SJCRH30 (cell line): ENCODE measurements around the gene ADAMTS3. TPM values are rescaled to one million over a fixed set of nuclear protein-coding genes. Genes with fewer than 3 reads are reported as not detected.

Experiments used
- DNase-seq, 2 experiments: peaks; one replicate each; pipeline ENCODE4 v3.0.0-alpha.2; 2015 to 2020
- H3K27ac ChIP-seq: fragments of 250-450 bp; sonication (Bioruptor Pico); 2 replicates; pipeline ENCODE4 v1.5.1; 2020; ENCODE audit warnings: mild to moderate bottlenecking, moderate library complexity
- H3K27me3 ChIP-seq: fragments of 250-450 bp; sonication (Bioruptor Pico); 2 replicates; pipeline ENCODE4 v1.5.1; 2020; ENCODE audit warnings: mild to moderate bottlenecking, moderate library complexity
- H3K36me3 ChIP-seq: fragments of 250-450 bp; sonication (Bioruptor Pico); 2 replicates; pipeline ENCODE4 v1.5.1; 2020; ENCODE audit warnings: mild to moderate bottlenecking, moderate library complexity
- H3K4me1 ChIP-seq: fragments of 250-450 bp; sonication (Bioruptor Pico); 2 replicates; pipeline ENCODE4 v1.5.1; 2020; ENCODE audit warnings: mild to moderate bottlenecking, moderate library complexity
- H3K4me3 ChIP-seq: fragments of 250-450 bp; sonication (Bioruptor Pico); 2 replicates; pipeline ENCODE4 v1.5.1; 2020; ENCODE audit warnings: mild to moderate bottlenecking, moderate library complexity
- H3K9me3 ChIP-seq: fragments of 250-450 bp; sonication (Bioruptor Pico); replicated peaks from 2 replicates; pipeline ENCODE4 v1.5.1; 2020; ENCODE audit warnings: mild to moderate bottlenecking, moderate library complexity
- total RNA-seq: library from RNA; depleted of rRNA; stranded (reverse); fragments of >200 nt; shearing (Covaris generic); gene quantifications from 2 replicates; pipeline ENCODE4 v1.2.3, GENCODE V29; 2014

The ADAMTS3 gene
- total RNA-seq, 1 experiment from 2014 or later = 8.2 TPM

DNA sequence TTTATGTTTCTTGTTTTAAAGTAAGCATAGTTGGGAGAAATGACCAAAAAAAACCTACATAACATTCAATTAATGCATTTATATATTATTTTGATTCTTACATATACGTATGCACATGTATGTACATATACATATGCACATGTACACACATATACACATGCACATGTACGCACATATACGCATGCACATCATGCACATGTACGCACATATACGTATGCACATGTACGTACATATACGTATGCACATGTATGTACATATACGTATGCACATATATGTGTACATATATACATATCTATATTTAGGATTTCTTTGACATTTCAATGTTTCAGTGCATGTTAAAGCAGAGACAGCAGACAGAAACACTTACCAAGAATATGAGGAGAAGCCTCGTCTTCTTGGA, 263.4 kb downstream of the ADAMTS3 start:
- DNase-seq = no peak
- Histone ChIP-seq H3K4me1 (no peaks in the 10 kb centered on the region), H3K36me3 (no peaks in the 10 kb centered on the region), H3K4me3 (no peak overlapping the region), H3K27me3 (no peaks in the 10 kb centered on the region), H3K27ac (no peak overlapping the region), H3K9me3 (no peaks in the 10 kb centered on the region)

DNA sequence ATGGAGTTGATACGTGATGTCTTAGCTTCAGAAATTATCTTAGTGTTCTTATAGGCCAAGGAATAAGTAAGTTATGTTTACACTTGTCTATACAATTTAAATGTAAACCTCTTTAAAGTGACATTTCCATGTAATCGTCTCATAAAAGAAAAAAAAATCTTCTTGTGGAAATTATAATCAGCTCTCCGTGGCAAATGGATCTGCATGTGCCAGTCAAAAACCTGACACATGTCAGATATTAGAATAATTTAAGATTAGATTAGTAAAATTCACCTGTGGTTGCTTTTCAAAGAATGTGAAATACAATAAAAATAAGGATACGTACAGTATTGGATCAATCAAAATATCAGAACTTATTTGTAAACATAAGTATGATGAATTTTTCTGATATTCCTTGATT, 263.9 kb downstream of the ADAMTS3 start:
- no peaks in the 10 kb centered on the region for H3K27me3 ChIP-seq
- H3K36me3 ChIP-seq = no peaks in the 10 kb centered on the region
- no peaks in the 10 kb centered on the region for H3K9me3 ChIP-seq
- H3K4me1 ChIP-seq = no peaks in the 10 kb centered on the region
- no peak overlapping the region for H3K4me3 ChIP-seq
- H3K27ac ChIP-seq = no peak overlapping the region
- DNase-seq = no peak

DNA sequence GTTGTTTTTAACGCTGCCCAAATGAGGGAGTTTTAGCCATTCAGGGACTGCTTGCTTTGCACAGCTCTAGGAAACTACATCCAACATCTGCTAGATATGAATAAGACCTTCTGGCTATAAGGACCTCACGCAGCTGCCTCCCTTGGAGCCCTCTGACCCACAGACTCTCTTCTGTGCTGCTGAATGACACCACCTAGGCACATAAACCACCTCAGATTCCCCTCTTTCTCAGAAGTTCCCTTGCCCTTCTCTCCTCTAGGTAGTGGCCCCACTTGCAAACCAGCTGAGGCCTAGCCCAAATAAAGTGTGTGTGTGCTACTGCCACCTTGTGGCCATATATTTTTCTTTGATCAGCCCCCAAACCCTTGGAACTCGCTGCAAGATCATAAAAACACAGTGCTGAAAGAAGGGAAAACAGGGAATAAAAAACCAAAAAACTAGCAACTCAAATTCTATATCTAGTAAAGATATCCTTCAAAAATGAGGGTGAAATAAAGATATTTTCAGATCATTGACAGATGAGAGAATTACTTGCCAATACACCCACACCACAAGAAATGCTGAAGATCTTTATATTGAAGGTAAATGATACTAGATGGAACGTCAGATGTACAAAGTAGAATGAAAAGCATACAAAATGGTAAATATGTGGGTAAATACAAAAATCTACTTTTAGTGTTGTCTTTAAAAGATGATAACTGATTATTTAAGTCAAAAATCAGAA, 265.9 kb downstream of the ADAMTS3 start:
- Histone ChIP-seq H3K9me3 (no peaks in the 10 kb centered on the region), H3K36me3 (no peaks in the 10 kb centered on the region), H3K27me3 (no peaks in the 10 kb centered on the region), H3K27ac (no peak overlapping the region), H3K4me1 (no peaks in the 10 kb centered on the region), H3K4me3 (no peak overlapping the region)
- peak; percentile 33 to 78 for DNase-seq

DNA sequence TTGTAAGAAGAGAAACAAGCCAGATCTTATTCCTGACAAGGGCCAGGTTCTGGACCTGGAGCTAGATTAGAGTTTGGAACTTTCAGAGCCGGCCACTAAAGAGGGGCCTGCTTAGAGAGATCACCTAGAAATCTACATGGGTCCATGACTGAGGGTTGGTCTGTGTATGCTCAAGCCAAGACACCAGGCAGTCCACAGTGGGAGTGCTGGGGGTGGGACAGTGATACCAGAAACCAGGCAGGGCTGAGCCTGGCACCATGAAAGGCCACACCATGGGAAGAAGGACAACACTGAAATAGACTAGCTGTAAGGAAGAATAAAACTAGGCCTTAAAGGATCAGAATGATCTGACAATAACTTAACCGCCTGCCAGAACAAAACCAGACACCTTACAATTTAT, 267.3 kb downstream of the ADAMTS3 start:
- no peak for DNase-seq
- H3K4me1 ChIP-seq = no peaks in the 10 kb centered on the region
- no peaks in the 10 kb centered on the region for H3K27me3 ChIP-seq
- no peak overlapping the region for H3K4me3 ChIP-seq
- H3K27ac ChIP-seq = no peak overlapping the region
- H3K9me3 ChIP-seq = no peaks in the 10 kb centered on the region
- H3K36me3 ChIP-seq = no peaks in the 10 kb centered on the region

DNA sequence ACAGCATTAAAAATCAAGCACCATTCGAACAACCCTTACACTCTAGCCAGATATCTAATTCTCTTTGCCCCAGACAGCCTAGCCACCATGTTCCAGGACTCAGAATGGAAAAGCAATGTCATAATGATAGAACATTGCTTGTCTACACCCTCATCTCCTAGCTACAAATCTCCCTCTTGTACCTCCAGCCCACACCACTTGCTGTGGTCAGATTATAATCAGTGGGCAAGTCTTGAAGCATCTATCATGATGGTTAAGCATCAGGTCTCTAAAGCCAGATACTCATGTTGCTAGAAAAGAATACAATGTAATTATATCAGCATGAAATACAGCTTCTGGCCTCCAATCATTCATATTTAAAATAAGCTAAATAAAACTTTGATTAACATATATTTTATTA, 268.9 kb downstream of the ADAMTS3 start:
- Histone ChIP-seq H3K27ac (no peak overlapping the region), H3K4me3 (no peak overlapping the region), H3K4me1 (no peaks in the 10 kb centered on the region), H3K27me3 (no peaks in the 10 kb centered on the region), H3K9me3 (no peaks in the 10 kb centered on the region), H3K36me3 (no peaks in the 10 kb centered on the region)
- DNase-seq = no peak

DNA sequence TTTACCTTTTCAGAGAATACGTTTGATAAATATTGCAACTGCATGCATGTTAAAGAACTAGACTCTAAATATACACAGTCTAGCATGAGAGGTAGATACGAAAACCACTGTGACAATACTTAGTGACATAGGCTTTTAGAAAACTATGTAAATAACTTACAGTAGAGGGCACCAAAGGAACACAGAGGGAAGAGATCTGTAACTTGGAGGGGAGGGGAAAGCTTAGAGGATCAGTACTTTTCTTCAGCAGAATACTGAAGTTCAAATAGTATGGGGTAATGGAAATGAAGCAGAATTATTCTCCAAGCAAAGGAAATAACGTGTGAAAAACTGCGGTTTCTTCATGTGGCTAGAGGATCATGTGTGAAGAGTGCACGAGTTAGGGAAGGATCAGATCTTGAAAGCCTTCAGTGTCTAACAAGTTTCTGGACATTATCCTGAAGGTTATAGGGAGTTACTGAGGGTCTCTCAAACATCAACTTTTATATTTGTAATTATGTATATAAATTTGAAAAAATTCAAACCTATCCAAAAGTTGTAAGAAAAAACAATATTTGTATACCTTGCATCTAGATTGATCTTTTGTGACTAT, 273.0 kb downstream of the ADAMTS3 start:
- DNase-seq = peak in 1 of 2 experiments; percentile 70
- no peak overlapping the region for H3K4me3 ChIP-seq

GRCh38 chr4:72290737-72291136, 278.3 kb downstream of the ADAMTS3 start:
- Histone ChIP-seq H3K4me1 (no peaks in the 10 kb centered on the region), H3K4me3 (no peak overlapping the region), H3K9me3 (no peaks in the 10 kb centered on the region), H3K36me3 (no peaks in the 10 kb centered on the region), H3K27me3 (no peaks in the 10 kb centered on the region), H3K27ac (no peak overlapping the region)
- DNase-seq = no peak

More for the DNA sequence above, 273.0 kb downstream of the ADAMTS3 start:
- no peaks in the 10 kb centered on the region for H3K36me3 ChIP-seq
- no peak overlapping the region for H3K27ac ChIP-seq
- no peaks in the 10 kb centered on the region for H3K9me3 ChIP-seq
- H3K27me3 ChIP-seq = no peaks in the 10 kb centered on the region
- no peaks in the 10 kb centered on the region for H3K4me1 ChIP-seq

DNA sequence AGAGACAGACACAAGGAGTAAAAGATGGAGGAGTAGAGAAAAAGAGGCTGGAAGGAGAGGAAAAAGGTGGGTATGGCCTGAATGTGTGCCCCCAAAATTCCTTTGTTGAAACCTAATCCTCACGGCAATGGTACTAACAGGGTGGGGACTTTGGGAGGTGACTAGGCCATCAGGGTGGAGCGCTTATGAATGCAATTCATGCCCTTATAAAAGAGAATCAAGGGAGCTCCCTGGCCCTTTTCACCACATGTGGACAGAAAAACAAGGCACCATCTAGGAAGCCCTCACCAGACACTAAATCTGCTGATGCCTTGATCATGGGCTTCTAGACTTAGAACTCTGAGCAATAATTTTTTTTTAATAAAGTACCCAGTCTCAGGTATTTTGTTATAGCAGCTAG, 282.1 kb downstream of the ADAMTS3 start:
- Histone ChIP-seq H3K27ac (no peak overlapping the region), H3K9me3 (no peaks in the 10 kb centered on the region), H3K36me3 (no peaks in the 10 kb centered on the region), H3K4me1 (peaks cover 2% of the 10 kb centered on the region; the same call in 1 of the 2 replicates), H3K27me3 (no peaks in the 10 kb centered on the region), H3K4me3 (no peak overlapping the region)
- DNase-seq = no peak

DNA sequence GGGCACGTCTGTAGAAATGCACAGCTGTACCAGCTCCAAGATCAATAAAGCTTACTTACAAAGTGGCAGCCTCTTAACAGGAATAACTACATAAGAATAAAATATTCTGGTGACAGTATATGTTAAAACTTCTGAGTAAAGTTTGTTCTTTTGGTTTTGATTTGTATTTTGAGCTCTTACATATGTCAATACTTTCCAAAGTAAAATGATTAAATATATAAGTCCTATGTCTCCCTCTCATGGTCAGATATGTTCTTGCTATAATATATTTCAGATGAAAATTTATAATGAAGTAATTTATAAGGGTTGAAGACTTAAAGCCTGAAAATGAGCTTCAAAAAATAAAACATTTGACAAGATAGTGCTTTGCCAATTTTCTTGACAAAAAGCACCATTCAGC, 282.8 kb downstream of the ADAMTS3 start:
- Histone ChIP-seq H3K4me3 (no peak overlapping the region), H3K9me3 (no peaks in the 10 kb centered on the region), H3K4me1 (peaks cover 2% of the 10 kb centered on the region; the same call in 1 of the 2 replicates), H3K27me3 (no peaks in the 10 kb centered on the region), H3K27ac (no peak overlapping the region), H3K36me3 (no peaks in the 10 kb centered on the region)
- DNase-seq = peak in 1 of 2 experiments; percentile 24

GRCh38 chr4:72283357-72283756, 285.7 kb downstream of the ADAMTS3 start:
- Histone ChIP-seq H3K4me1 (peaks cover 2% of the 10 kb centered on the region; the same call in 1 of the 2 replicates), H3K36me3 (no peaks in the 10 kb centered on the region), H3K9me3 (no peaks in the 10 kb centered on the region), H3K4me3 (no peak overlapping the region), H3K27ac (no peak overlapping the region), H3K27me3 (no peaks in the 10 kb centered on the region)
- DNase-seq = no peak

- H3K4me3 ChIP-seq = no peak overlapping the region
- no peaks in the 10 kb centered on the region for H3K9me3 ChIP-seq
- H3K4me1 ChIP-seq = peaks cover 9% of the 10 kb centered on the region
- no peaks in the 10 kb centered on the region for H3K36me3 ChIP-seq
- H3K27me3 ChIP-seq = no peaks in the 10 kb centered on the region
- DNase-seq = no peak
- H3K27ac ChIP-seq = no peak overlapping the region
Observed at GRCh38 chr4:72280252-72280651, 288.8 kb downstream of the ADAMTS3 start.

DNA sequence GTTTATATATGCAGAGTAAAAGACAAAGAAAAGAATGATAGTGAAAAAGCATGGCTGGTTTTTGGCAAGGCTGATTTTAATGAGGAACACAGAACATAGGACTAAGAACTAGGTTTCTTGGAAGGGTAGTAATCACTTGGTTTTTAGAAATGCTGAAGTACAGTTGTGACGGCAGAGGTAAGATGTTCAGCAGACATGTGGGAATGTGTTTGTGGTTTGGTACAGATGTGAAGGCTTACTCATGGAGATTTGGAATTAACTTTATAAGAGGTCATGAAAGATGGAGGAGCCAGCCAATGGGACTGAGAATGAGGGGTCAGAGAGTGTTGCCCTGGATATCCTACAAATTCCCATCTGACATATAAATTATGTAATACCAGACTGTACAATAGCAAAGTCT, 293.6 kb downstream of the ADAMTS3 start:
- Histone ChIP-seq H3K36me3 (no peaks in the 10 kb centered on the region), H3K27ac (peak overlapping the region; percentile 34), H3K9me3 (peaks cover 8% of the 10 kb centered on the region), H3K4me3 (no peak overlapping the region), H3K4me1 (peaks cover 11% of the 10 kb centered on the region), H3K27me3 (no peaks in the 10 kb centered on the region)
- DNase-seq = peak; percentile 9 to 29

GRCh38 chr4:72274251-72274650, 294.8 kb downstream of the ADAMTS3 start:
- peaks cover 11% of the 10 kb centered on the region for H3K4me1 ChIP-seq
- no peak for DNase-seq
- H3K27me3 ChIP-seq = no peaks in the 10 kb centered on the region

GRCh38 chr4:72255269-72255668, 313.8 kb downstream of the ADAMTS3 start:
- Histone ChIP-seq H3K4me1 (no peaks in the 10 kb centered on the region), H3K4me3 (no peak overlapping the region)
- no peak for DNase-seq

More at GRCh38 chr4:72274251-72274650, 294.8 kb downstream of the ADAMTS3 start:
- H3K36me3 ChIP-seq = no peaks in the 10 kb centered on the region
- H3K4me3 ChIP-seq = no peak overlapping the region
- no peak overlapping the region for H3K27ac ChIP-seq
- H3K9me3 ChIP-seq = peaks cover 8% of the 10 kb centered on the region

GRCh38 chr4:72243641-72244040, 325.4 kb downstream of the ADAMTS3 start:
- Histone ChIP-seq H3K27ac (no peak overlapping the region), H3K9me3 (no peaks in the 10 kb centered on the region), H3K36me3 (no peaks in the 10 kb centered on the region), H3K27me3 (no peaks in the 10 kb centered on the region), H3K4me3 (no peak overlapping the region), H3K4me1 (no peaks in the 10 kb centered on the region)
- no peak for DNase-seq

More at GRCh38 chr4:72255269-72255668, 313.8 kb downstream of the ADAMTS3 start:
- no peaks in the 10 kb centered on the region for H3K36me3 ChIP-seq
- H3K9me3 ChIP-seq = no peaks in the 10 kb centered on the region
- H3K27me3 ChIP-seq = no peaks in the 10 kb centered on the region
- H3K27ac ChIP-seq = no peak overlapping the region
